Measurements from ENCODE around the gene CDK7. TPM values are rescaled to one million over a fixed set of nuclear protein-coding genes. Genes with fewer than 3 reads are reported as not detected.

The CDK7 gene
- total and polyA plus RNA-seq, 9 of the 15 experiments (the other 6 are each of a cell fraction or from before 2014, with no cell fraction given), result 41.7 to 143 (median 65.3) TPM

GRCh38 chr5:69275563-69275962 lies 40.9 kb downstream of the CDK7 start:
- Histone ChIP-seq H3K9me3 (replicated peaks; ENCODE audit: control insufficient read depth, insufficient read depth, low read depth, low read length) (no peaks in the 10 kb centered on the region), H3K4me3 (no peak overlapping the region), H3K27me3 (ENCODE audit: control insufficient read depth in 2 of 2, insufficient read depth in 2 of 2, low read length in 2 of 2) (no peaks in the 10 kb centered on the region), H3K36me3 (ENCODE audit: control insufficient read depth, insufficient read depth, low read length) (peaks cover 67% of the 10 kb centered on the region; the same call in 2 of the 3 replicates), H3K27ac (ENCODE audit: extremely low read depth, low read depth, low read length) (no peak overlapping the region), H3K9me1 (ENCODE audit: control insufficient read depth, insufficient read depth, low read length) (no peaks in the 10 kb centered on the region), H3K9ac (ENCODE audit: insufficient read depth in 1 of 2, low read depth in 2 of 2, low read length in 2 of 2) (no peak overlapping the region), H3K4me2 (ENCODE audit: insufficient read depth, low read length) (no peak overlapping the region), H3K79me2 (ENCODE audit: control insufficient read depth, insufficient read depth, low read length) (0 out of 3 replicates have a peak, but pooled peaks cover 3% of the 10 kb centered on the region), H4K20me1 (replicated peaks; ENCODE audit: control insufficient read depth, insufficient read depth, low read length) (no peaks in the 10 kb centered on the region), H3K4me1 (replicated peaks in 1 of 2; ENCODE audit: control insufficient read depth in 2 of 2, insufficient read depth in 2 of 2, low read length in 2 of 2) (peaks cover 0 to 3% of the 10 kb centered on the region in 2 experiments; a peak in 1 of 5 replicates), H2AFZ (ENCODE audit: low read depth, low read length) (no peak overlapping the region)
- in situ Hi-C loops (cut with MboI), result no loop called here
- FAIRE-seq (no peak), ATAC-seq (no peak), DNase-seq (ENCODE audit: extremely low read depth in 1 of 4, low spot score in 3 of 4) (no peak)
- WGBS (ENCODE audit: insufficient coverage, low coverage, missing lambda C conversion rate), result 97% methylated on average over 7 of the region's 7 CpGs
- BruUV-seq (replicated peaks), result no TSS peak
- CTCF ChIA-PET (ENCODE audit: low intra/inter-chr PET ratio), result no interaction called here
- intact Hi-C loops (cut with micrococcal nuclease), result no loop called here
- POLR2A ChIA-PET, result interaction anchor here (0.7 to 1.3 kb wide), 2 partner anchors 9 to 13 kb away, joined by 3 to 4 read pairs; no protein-coding TSS in a partner anchor
- TF ChIP-seq EWSR1 (IDR thresholded peaks at IDR 0.05; ENCODE audit: borderline replicate concordance, low read depth, partially characterized antibody) (no peak), ZNF121 (CRISPR knock-in tag; conservative IDR thresholded peaks at IDR 0.05) (peak; percentile 34; the same call in 1 of the 2 replicates)

GRCh38 chr5:69276422-69277174 lies 41.9 kb downstream of the CDK7 start:
- Histone ChIP-seq H3K9me3 (replicated peaks; ENCODE audit: control insufficient read depth, insufficient read depth, low read depth, low read length) (no peaks in the 10 kb centered on the region), H3K4me1 (replicated peaks in 1 of 2; ENCODE audit: control insufficient read depth in 2 of 2, insufficient read depth in 2 of 2, low read length in 2 of 2) (0 out of 5 replicates have a peak, but pooled peaks cover 0 to under 1% of the 10 kb centered on the region in 2 experiments), H3K36me3 (ENCODE audit: control insufficient read depth, insufficient read depth, low read length) (peaks cover 69% of the 10 kb centered on the region), H3K4me3 (no peak overlapping the region), H3K27me3 (ENCODE audit: control insufficient read depth in 2 of 2, insufficient read depth in 2 of 2, low read length in 2 of 2) (no peaks in the 10 kb centered on the region), H2AFZ (ENCODE audit: low read depth, low read length) (no peak overlapping the region), H3K9me1 (ENCODE audit: control insufficient read depth, insufficient read depth, low read length) (no peaks in the 10 kb centered on the region), H3K27ac (ENCODE audit: extremely low read depth, low read depth, low read length) (no peak overlapping the region), H3K9ac (ENCODE audit: insufficient read depth in 1 of 2, low read depth in 2 of 2, low read length in 2 of 2) (no peak overlapping the region), H3K4me2 (ENCODE audit: insufficient read depth, low read length) (no peak overlapping the region), H4K20me1 (replicated peaks; ENCODE audit: control insufficient read depth, insufficient read depth, low read length) (no peaks in the 10 kb centered on the region), H3K79me2 (ENCODE audit: control insufficient read depth, insufficient read depth, low read length) (0 out of 3 replicates have a peak, but pooled peaks cover 3% of the 10 kb centered on the region)
- no peak for ATAC-seq
- POLR2A ChIA-PET, result interaction anchor here (1.3 kb wide), 1 partner anchor 10 kb away, joined by 3 read pairs; no protein-coding TSS in a partner anchor
- no TSS peak for BruUV-seq (replicated peaks)
- FAIRE-seq, result no peak
- 87% methylated on average over 5 of the region's 5 CpGs for WGBS (ENCODE audit: insufficient coverage, low coverage, missing lambda C conversion rate)
- CTCF ChIA-PET (ENCODE audit: low intra/inter-chr PET ratio), result no interaction called here
- in situ Hi-C loops (cut with MboI) (no loop called here), intact Hi-C loops (cut with micrococcal nuclease) (no loop called here)
- no peak for DNase-seq (ENCODE audit: extremely low read depth in 1 of 4, low spot score in 3 of 4)
- TF ChIP-seq POLR2AphosphoS5 (IDR thresholded peaks at IDR 0.05; ENCODE audit: control insufficient read depth, insufficient read depth, low read depth, low read length) (no peak), E4F1 (CRISPR knock-in tag; IDR thresholded peaks at IDR 0.05; ENCODE audit: borderline replicate concordance) (no peak), ZFP91 (CRISPR knock-in tag; IDR thresholded peaks at IDR 0.05) (no peak), JUND (IDR thresholded peaks at IDR 0.05; ENCODE audit: borderline replicate concordance, low read depth, low read length) (no peak), JUND (tag; IDR thresholded peaks at IDR 0.05; ENCODE audit: borderline replicate concordance, low read depth, low read length) (no peak), ETS1 (conservative IDR thresholded peaks at IDR 0.05; ENCODE audit: control insufficient read depth, low read depth, low read length) (no peak)

Data from K562 (cell line).